K562 (cell line): ENCODE measurements around the gene ISM1. TPM values are rescaled to one million over a fixed set of nuclear protein-coding genes. Genes with fewer than 3 reads are reported as not detected.

Experiments
- ATAC-seq: fragments of 200-7000 bp; cut with Tn5 transposase; 3 replicates; pipeline ENCODE4 v1.9.1; 2020; ENCODE audit warnings: moderate library complexity
- BruUV-seq: library from RNA; stranded (reverse); fragments of 400-500 nt; replicated peaks from 2 replicates; lab custom pipeline; 2021; lab: Mats Ljungman, UMichigan
- CTCF ChIA-PET: fragments of 300-600 bp; formaldehyde crosslinking; extraction: SDS; loops from one replicate; lab custom pipeline; 2021; ENCODE audit warnings: low intra/inter-chr PET ratio; lab: Yijun Ruan, JAX
- POLR2A ChIA-PET: fragments of 300-600, 350-650 bp; sonication (Branson Sonifier 250); formaldehyde crosslinking; extraction: SDS; loops from one replicate; lab custom pipeline; 2021; ENCODE audit warnings: antibody characterized with exemption, inconsistent platforms; lab: Yijun Ruan, JAX
- DNase-seq, 4 experiments: peaks; one replicate each; pipeline versions ENCODE4 v3.0.0 to v3.0.0-alpha.2; 2011 to 2018; ENCODE audit warnings: low spot score in 3 of 4, mixed read lengths in 3 of 4; ENCODE audit errors: extremely low read depth in 1 of 4
- FAIRE-seq: peaks from 2 replicates; lab custom pipeline; 2011; peaks lifted over from hg19 to GRCh38; lab: Jason Lieb, UNC
- H2AFZ ChIP-seq: 2 replicates; pipeline ENCODE4 v1.6.0; 2011; ENCODE audit warnings: low read depth, low read length, control low read depth, inconsistent platforms
- H3K27ac ChIP-seq: fragments of 200-600 bp; 3 replicates; pipeline ENCODE4 v1.8.0; 2011; ENCODE audit warnings: low read depth, mild to moderate bottlenecking, control low read depth, inconsistent platforms, low read length, moderate library complexity, mixed read lengths; ENCODE audit errors: extremely low read depth
- H3K27me3 ChIP-seq, 2 experiments: fragments of 300-600 bp in 1 of 2; 2 replicates in 1 of 2; 3 replicates in 1 of 2; pipeline versions ENCODE4 v1.6.0 to v1.8.0; 2011; ENCODE audit warnings: inconsistent platforms in 2 of 2, low read length in 2 of 2, mild to moderate bottlenecking in 1 of 2, mixed read lengths in 1 of 2, moderate library complexity in 1 of 2; ENCODE audit not compliant: control insufficient read depth in 2 of 2, insufficient read depth in 2 of 2
- H3K36me3 ChIP-seq: fragments of 300-600 bp; 3 replicates; pipeline ENCODE4 v1.8.0; 2011; ENCODE audit warnings: mild to moderate bottlenecking, low read length, inconsistent platforms; ENCODE audit not compliant: control insufficient read depth, insufficient read depth
- H3K4me1 ChIP-seq, 2 experiments: fragments of 200-600 bp in 1 of 2; replicated peaks in 1 of 2; 2 replicates in 1 of 2; 3 replicates in 1 of 2; pipeline versions ENCODE4 v1.5.1 to v1.8.0; 2011; ENCODE audit warnings: inconsistent platforms in 2 of 2, low read length in 2 of 2, mild to moderate bottlenecking in 1 of 2, mixed read lengths in 1 of 2, moderate library complexity in 1 of 2; ENCODE audit not compliant: control insufficient read depth in 2 of 2, insufficient read depth in 2 of 2
- H3K4me2 ChIP-seq: 2 replicates; pipeline ENCODE4 v1.6.1; 2011; ENCODE audit warnings: low read length, control low read depth, inconsistent platforms, mixed read lengths; ENCODE audit not compliant: insufficient read depth
- H3K4me3 ChIP-seq: fragments of 200-600 bp; sonication (generic), shearing (Covaris generic); 2 replicates; pipeline ENCODE4 v1.5.1; 2016; ENCODE audit warnings: control low read depth, inconsistent platforms
- H3K79me2 ChIP-seq: fragments of 200-600 bp; 3 replicates; pipeline ENCODE4 v1.8.0; 2011; ENCODE audit warnings: low read length, inconsistent platforms; ENCODE audit not compliant: control insufficient read depth, insufficient read depth
- H3K9ac ChIP-seq, 2 experiments: 2 replicates each; pipeline versions ENCODE4 v1.6.0 to v1.6.1; 2011; ENCODE audit warnings: low read depth in 2 of 2, low read length in 2 of 2, control low read depth in 1 of 2, inconsistent platforms in 1 of 2, mild to moderate bottlenecking in 1 of 2, mixed read lengths in 1 of 2; ENCODE audit not compliant: insufficient read depth in 1 of 2
- H3K9me1 ChIP-seq: one replicate; pipeline ENCODE4 v1.6.0; 2011; ENCODE audit warnings: inconsistent platforms, mild to moderate bottlenecking, low read length, moderate library complexity; ENCODE audit not compliant: control insufficient read depth, insufficient read depth
- H3K9me3 ChIP-seq: replicated peaks from 2 replicates; pipeline ENCODE4 v1.5.1; 2011; ENCODE audit warnings: low read depth, low read length, inconsistent platforms; ENCODE audit not compliant: control insufficient read depth, insufficient read depth
- H4K20me1 ChIP-seq: replicated peaks from 2 replicates; pipeline ENCODE4 v1.6.1; 2011; ENCODE audit warnings: low read length, inconsistent platforms, mixed read lengths; ENCODE audit not compliant: control insufficient read depth, insufficient read depth
- CBX8 ChIP-seq: fragments of 200-600 bp; sonication (generic); IDR thresholded peaks from 2 replicates; pipeline ENCODE4 v1.6.1; 2012; ENCODE audit warnings: borderline replicate concordance, mixed run types, low read depth, mild to moderate bottlenecking, moderate library complexity, mixed read lengths, low read length, control low read depth, inconsistent platforms; ENCODE audit not compliant: poor library complexity, severe bottlenecking; ENCODE audit errors: extremely low read depth
- DPF2 ChIP-seq: fragments of 450-650 bp; IDR thresholded peaks from 2 replicates; pipeline ENCODE4 v1.6.1; 2016
- HDAC3 ChIP-seq: fragments of 450-650 bp; IDR thresholded peaks from 2 replicates; pipeline ENCODE4 v1.6.1; 2018; ENCODE audit warnings: borderline replicate concordance, mild to moderate bottlenecking, moderate library complexity; ENCODE audit not compliant: partially characterized antibody
- MBD2 ChIP-seq: sonication (generic); IDR thresholded peaks from 2 replicates; pipeline ENCODE4 v1.6.1; 2016; ENCODE audit warnings: low read depth, borderline replicate concordance
- NRF1 ChIP-seq, 2 experiments: fragments of 450-650 bp; IDR thresholded peaks in 1 of 2; conservative IDR thresholded peaks in 1 of 2; 2 replicates each; pipeline ENCODE4 v1.6.1; 2014; ENCODE audit warnings: mild to moderate bottlenecking in 2 of 2
- STAT5B ChIP-seq: fragments of 250-450 bp; sonication (Bioruptor Pico); IDR thresholded peaks from 2 replicates; pipeline ENCODE4 v1.8.0; 2021; ENCODE audit warnings: mild to moderate bottlenecking, inconsistent platforms
- WGBS: fragments of 100-300 bp; shearing (Covaris generic); methylation state at CpG from one replicate; pipeline ENCODE4 v1.1.6; 2016; ENCODE audit warnings: low coverage, mixed read lengths; ENCODE audit not compliant: insufficient coverage; ENCODE audit errors: missing lambda C conversion rate; 5-methylcytosine and 5-hydroxymethylcytosine counted together
- in situ Hi-C: fragments of 300-500 bp; cut with MboI; formaldehyde crosslinking; loops from 4 replicates; pipeline ENCODE4 v1.15.0; 2018; ENCODE audit warnings: inconsistent platforms, mixed read lengths
- intact Hi-C: fragments of 100-400 bp; cut with micrococcal nuclease; formaldehyde crosslinking; loops from 2 replicates; pipeline ENCODE4 v1.14.2; 2022
- polyA plus RNA-seq, 8 experiments: library from polyadenylated mRNA; depleted of rRNA in 4 of 8; stranded (reverse) in 5 of 8; unstranded in 3 of 8; fragments of >200 nt; fragmentation: Nextera tagmentation in 2 of 8; fragmentation: Illumina TruSeq in 1 of 8; extraction: Ambion mirVana in 2 of 8; extraction: Trizol in 1 of 8; gene quantifications; 2 replicates each; pipeline versions ENCODE4 v1.2.1 to v1.2.3, GENCODE V29; 2011 to 2014; ENCODE audit warnings: inconsistent platforms in 1 of 8, missing spikeins in 1 of 8
- total RNA-seq, 7 experiments: library from RNA; depleted of rRNA in 6 of 7; stranded (reverse); fragments of >200 nt in 6 of 7; fragmentation: Illumina TruSeq in 2 of 7; extraction: Trizol in 2 of 7; gene quantifications; 2 replicates each; pipeline versions ENCODE4 v1.2.1 to v1.2.3, GENCODE V29; 2011 to 2021; ENCODE audit warnings: low replicate concordance in 1 of 7
- TF ChIP-seq, protein P1 (sequence below): fragments of 450-650 bp; IDR thresholded peaks from 2 replicates; pipeline ENCODE4 v1.6.1; 2016; ENCODE audit warnings: borderline replicate concordance

Gene ISM1
- total and polyA plus RNA-seq, 9 of the 15 experiments (the other 6 are each of a cell fraction or from before 2014, with no cell fraction given), result not detected

DNA sequence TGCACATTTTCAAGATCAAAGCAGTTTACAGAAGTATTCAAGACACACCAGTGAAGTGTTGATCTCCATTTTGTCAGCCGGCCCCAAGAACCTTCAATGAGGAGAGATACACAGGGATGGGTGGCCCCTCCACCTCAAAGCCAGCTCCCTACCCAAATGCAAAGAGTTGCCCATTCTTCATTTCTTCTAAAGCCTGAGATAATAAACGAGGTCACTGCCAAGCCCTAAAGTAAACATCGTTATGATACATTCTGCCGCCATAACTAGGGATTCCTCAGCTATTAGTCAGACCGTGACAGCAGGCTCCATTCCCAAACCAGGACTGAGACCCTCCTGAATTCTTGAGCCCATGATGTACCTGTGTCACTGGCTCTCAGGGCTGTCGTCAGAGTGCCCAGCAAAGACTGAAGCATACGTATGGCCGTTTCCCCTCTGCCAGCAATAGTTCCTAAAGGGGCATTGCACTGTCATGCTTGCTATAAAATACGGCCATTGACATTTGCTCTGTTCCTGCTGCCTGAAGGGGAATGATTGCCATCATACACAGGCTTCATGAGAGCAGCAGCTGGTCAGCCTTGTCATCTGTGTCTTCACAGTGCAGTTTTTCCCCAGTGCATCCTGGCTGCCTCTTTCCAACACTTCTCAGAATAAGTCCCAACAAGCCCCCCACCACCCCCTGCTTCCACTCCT lies 41.7 kb downstream of the ISM1 start:
- Histone ChIP-seq H4K20me1 (no peaks in the 10 kb centered on the region), H3K36me3 (no peaks in the 10 kb centered on the region), H3K27ac (no peak overlapping the region), H3K9me1 (no peaks in the 10 kb centered on the region), H3K9ac (no peak overlapping the region), H3K27me3 (no peaks in the 10 kb centered on the region), H3K4me2 (no peak overlapping the region), H3K4me3 (no peak overlapping the region), H3K4me1 (no peaks in the 10 kb centered on the region), H3K79me2 (no peaks in the 10 kb centered on the region), H2AFZ (no peak overlapping the region), H3K9me3 (no peaks in the 10 kb centered on the region)
- ATAC-seq, result no peak
- ChIA-PET CTCF (no interaction called here), POLR2A (interaction anchor here (0.5 kb wide), 1 partner anchor 846 kb away, joined by 3 read pairs; no protein-coding TSS in a partner anchor)
- DNase-seq, result no peak
- no peak for FAIRE-seq
- 1% methylated on average over 9 of the region's 9 CpGs for WGBS
- TF ChIP-seq HDAC3, result no peak
- TF ChIP-seq CBX8, result no peak
- no peak for TF ChIP-seq DPF2
- no peak for TF ChIP-seq STAT5B (CRISPR knock-in tag)
- TF ChIP-seq, protein P1, sequence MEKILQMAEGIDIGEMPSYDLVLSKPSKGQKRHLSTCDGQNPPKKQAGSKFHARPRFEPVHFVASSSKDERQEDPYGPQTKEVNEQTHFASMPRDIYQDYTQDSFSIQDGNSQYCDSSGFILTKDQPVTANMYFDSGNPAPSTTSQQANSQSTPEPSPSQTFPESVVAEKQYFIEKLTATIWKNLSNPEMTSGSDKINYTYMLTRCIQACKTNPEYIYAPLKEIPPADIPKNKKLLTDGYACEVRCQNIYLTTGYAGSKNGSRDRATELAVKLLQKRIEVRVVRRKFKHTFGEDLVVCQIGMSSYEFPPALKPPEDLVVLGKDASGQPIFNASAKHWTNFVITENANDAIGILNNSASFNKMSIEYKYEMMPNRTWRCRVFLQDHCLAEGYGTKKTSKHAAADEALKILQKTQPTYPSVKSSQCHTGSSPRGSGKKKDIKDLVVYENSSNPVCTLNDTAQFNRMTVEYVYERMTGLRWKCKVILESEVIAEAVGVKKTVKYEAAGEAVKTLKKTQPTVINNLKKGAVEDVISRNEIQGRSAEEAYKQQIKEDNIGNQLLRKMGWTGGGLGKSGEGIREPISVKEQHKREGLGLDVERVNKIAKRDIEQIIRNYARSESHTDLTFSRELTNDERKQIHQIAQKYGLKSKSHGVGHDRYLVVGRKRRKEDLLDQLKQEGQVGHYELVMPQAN, result no peak
- TF ChIP-seq MBD2, result no peak
- no peak for TF ChIP-seq NRF1 (conservative IDR thresholded peaks at IDR 0.05 in 1 of 2, IDR thresholded peaks at IDR 0.05 in 1 of 2)
- in situ Hi-C loops (no loop called here), intact Hi-C loops (loop anchor here (2.0 kb wide), 1 partner anchor 144 kb away; no protein-coding TSS in a partner anchor)
- no TSS peak for BruUV-seq
